ENCODE measurements around the gene RPS18. TPM values are rescaled to one million over a fixed set of nuclear protein-coding genes. Genes with fewer than 3 reads are reported as not detected.
A peak's percentile ranks its signal among the peaks of the same experiment; 100 is the strongest.

RPS18 gene
- total and polyA plus RNA-seq, 9 of the 15 experiments (the other 6 are each of a cell fraction or from before 2014, with no cell fraction given), result 5,023 to 17,516 (median 8,131) TPM

DNA sequence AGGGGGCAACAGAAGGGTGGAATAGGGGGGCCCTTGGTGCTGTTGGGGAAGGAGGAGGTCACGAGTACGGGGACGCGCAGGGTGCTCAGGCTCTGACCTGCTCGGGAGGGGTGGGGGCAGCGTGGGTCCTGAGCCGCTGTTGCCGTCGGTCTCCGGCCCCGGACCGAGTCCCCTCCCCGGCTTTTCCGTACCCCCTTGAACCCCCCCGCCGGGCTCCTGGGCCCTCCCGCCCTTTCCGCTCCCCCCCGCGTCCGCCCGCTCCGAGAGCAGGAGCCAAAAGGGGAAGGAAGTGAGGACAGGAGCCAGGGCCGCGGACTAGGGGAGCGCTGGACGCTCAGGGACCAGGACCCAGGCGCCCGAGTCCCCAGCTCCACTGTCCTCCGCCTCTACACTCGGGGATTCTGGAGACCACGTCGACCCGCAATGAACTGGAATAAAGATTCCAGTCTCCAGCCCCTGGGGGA is 26.9 kb downstream of the RPS18 start, which contains the start of gene RGL2 (continued):
- TF ChIP-seq, protein P1, sequence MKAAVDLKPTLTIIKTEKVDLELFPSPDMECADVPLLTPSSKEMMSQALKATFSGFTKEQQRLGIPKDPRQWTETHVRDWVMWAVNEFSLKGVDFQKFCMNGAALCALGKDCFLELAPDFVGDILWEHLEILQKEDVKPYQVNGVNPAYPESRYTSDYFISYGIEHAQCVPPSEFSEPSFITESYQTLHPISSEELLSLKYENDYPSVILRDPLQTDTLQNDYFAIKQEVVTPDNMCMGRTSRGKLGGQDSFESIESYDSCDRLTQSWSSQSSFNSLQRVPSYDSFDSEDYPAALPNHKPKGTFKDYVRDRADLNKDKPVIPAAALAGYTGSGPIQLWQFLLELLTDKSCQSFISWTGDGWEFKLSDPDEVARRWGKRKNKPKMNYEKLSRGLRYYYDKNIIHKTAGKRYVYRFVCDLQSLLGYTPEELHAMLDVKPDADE (conservative IDR thresholded peaks at IDR 0.05; ENCODE audit: control insufficient read depth, low read depth, low read length), result peak; percentile 72; the same call in 1 of the 2 replicates
- TF ChIP-seq NBN (IDR thresholded peaks at IDR 0.05; ENCODE audit: low read depth) (no peak), CEBPB (tag; IDR thresholded peaks at IDR 0.05) (no peak), CBX5 (IDR thresholded peaks at IDR 0.05; ENCODE audit: borderline replicate concordance, low read depth) (no peak), POLR3G (IDR thresholded peaks at IDR 0.05; ENCODE audit: extremely low read depth, insufficient read length, insufficient replicate concordance) (no peak), JUND (IDR thresholded peaks at IDR 0.05; ENCODE audit: borderline replicate concordance, low read depth, low read length) (no peak), JUND (tag; IDR thresholded peaks at IDR 0.05; ENCODE audit: borderline replicate concordance, low read depth, low read length) (no peak), PRPF4 (IDR thresholded peaks at IDR 0.05; ENCODE audit: insufficient read depth, low read depth, low read length, poor library complexity, severe bottlenecking) (no peak), STAG1 (CRISPR knock-in tag; IDR thresholded peaks at IDR 0.05; ENCODE audit: borderline replicate concordance) (no peak), ATF7 (IDR thresholded peaks at IDR 0.05) (no peak), ZC3H4 (CRISPR knock-in tag; IDR thresholded peaks at IDR 0.05; ENCODE audit: borderline replicate concordance) (peak; percentile 73; the same call in 1 of the 2 replicates), DPF2 (IDR thresholded peaks at IDR 0.05) (no peak), MAFG (tag; conservative IDR thresholded peaks at IDR 0.05) (no peak), GTF2F1 (IDR thresholded peaks at IDR 0.05; ENCODE audit: low read depth, low read length) (no peak), MBD2 (IDR thresholded peaks at IDR 0.05; ENCODE audit: borderline replicate concordance, low read depth) (no peak), HCFC1 (IDR thresholded peaks at IDR 0.05; ENCODE audit: low read depth, low read length) (no peak), ASH1L (IDR thresholded peaks at IDR 0.05; ENCODE audit: borderline replicate concordance, low read depth, partially characterized antibody) (no peak), GABPB2 (CRISPR knock-in tag; conservative IDR thresholded peaks at IDR 0.05) (no peak), BHLHE40 (IDR thresholded peaks at IDR 0.05; ENCODE audit: low read length) (no peak)
- TF ChIP-seq, protein P2, sequence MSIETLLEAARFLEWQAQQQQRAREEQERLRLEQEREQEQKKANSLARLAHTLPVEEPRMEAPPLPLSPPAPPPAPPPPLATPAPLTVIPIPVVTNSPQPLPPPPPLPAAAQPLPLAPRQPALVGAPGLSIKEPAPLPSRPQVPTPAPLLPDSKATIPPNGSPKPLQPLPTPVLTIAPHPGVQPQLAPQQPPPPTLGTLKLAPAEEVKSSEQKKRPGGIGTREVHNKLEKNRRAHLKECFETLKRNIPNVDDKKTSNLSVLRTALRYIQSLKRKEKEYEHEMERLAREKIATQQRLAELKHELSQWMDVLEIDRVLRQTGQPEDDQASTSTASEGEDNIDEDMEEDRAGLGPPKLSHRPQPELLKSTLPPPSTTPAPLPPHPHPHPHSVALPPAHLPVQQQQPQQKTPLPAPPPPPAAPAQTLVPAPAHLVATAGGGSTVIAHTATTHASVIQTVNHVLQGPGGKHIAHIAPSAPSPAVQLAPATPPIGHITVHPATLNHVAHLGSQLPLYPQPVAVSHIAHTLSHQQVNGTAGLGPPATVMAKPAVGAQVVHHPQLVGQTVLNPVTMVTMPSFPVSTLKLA (conservative IDR thresholded peaks at IDR 0.05), result no peak
- TF ChIP-seq, protein P3, sequence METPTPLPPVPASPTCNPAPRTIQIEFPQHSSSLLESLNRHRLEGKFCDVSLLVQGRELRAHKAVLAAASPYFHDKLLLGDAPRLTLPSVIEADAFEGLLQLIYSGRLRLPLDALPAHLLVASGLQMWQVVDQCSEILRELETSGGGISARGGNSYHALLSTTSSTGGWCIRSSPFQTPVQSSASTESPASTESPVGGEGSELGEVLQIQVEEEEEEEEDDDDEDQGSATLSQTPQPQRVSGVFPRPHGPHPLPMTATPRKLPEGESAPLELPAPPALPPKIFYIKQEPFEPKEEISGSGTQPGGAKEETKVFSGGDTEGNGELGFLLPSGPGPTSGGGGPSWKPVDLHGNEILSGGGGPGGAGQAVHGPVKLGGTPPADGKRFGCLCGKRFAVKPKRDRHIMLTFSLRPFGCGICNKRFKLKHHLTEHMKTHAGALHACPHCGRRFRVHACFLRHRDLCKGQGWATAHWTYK (CRISPR knock-in tag; IDR thresholded peaks at IDR 0.05), result no peak; the same call in 1 of the 2 replicates
- TF ChIP-seq, protein P4, sequence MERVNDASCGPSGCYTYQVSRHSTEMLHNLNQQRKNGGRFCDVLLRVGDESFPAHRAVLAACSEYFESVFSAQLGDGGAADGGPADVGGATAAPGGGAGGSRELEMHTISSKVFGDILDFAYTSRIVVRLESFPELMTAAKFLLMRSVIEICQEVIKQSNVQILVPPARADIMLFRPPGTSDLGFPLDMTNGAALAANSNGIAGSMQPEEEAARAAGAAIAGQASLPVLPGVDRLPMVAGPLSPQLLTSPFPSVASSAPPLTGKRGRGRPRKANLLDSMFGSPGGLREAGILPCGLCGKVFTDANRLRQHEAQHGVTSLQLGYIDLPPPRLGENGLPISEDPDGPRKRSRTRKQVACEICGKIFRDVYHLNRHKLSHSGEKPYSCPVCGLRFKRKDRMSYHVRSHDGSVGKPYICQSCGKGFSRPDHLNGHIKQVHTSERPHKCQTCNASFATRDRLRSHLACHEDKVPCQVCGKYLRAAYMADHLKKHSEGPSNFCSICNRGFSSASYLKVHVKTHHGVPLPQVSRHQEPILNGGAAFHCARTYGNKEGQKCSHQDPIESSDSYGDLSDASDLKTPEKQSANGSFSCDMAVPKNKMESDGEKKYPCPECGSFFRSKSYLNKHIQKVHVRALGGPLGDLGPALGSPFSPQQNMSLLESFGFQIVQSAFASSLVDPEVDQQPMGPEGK (CRISPR knock-in tag; IDR thresholded peaks at IDR 0.05; ENCODE audit: borderline replicate concordance), result peak; percentile 74; the same call in 1 of the 2 replicates
- TF ChIP-seq, protein P5, sequence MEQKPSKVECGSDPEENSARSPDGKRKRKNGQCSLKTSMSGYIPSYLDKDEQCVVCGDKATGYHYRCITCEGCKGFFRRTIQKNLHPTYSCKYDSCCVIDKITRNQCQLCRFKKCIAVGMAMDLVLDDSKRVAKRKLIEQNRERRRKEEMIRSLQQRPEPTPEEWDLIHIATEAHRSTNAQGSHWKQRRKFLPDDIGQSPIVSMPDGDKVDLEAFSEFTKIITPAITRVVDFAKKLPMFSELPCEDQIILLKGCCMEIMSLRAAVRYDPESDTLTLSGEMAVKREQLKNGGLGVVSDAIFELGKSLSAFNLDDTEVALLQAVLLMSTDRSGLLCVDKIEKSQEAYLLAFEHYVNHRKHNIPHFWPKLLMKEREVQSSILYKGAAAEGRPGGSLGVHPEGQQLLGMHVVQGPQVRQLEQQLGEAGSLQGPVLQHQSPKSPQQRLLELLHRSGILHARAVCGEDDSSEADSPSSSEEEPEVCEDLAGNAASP (IDR thresholded peaks at IDR 0.05), result no peak

Data from K562 (cell line).